Hematopoietic multipotent progenitor cell treated with erythropoietin and hydrocortisone succinate and interleukin-3 and kit ligand, for 17 days (in vitro differentiated cells): ENCODE data around the gene HMGCS2.
A peak's percentile ranks its signal among the peaks of the same experiment; 100 is the strongest.

Source experiments
- DNase-seq: peaks from one replicate; pipeline ENCODE4 v3.0.0-alpha.2; 2015; ENCODE audit warnings: low spot score

The HMGCS2 gene

GRCh38 chr1:119768778-119769177 is at the start of gene HMGCS2:
HMGCS2 (minus strand) TSS chr1:119768905; CDS start chr1:119768844, 61 bp downstream.
- no peak for DNase-seq

GRCh38 chr1:119818181-119818580 is 49.5 kb upstream of the HMGCS2 start:
- DNase-seq = no peak

- DNase-seq = no peak
These were observed 47.7 kb upstream of the HMGCS2 start for GRCh38 chr1:119816407-119816806.

- DNase-seq = no peak
These were observed 47.2 kb upstream of the HMGCS2 start for GRCh38 chr1:119815928-119816327.

GRCh38 chr1:119815361-119815760 is 46.7 kb upstream of the HMGCS2 start:
- no peak for DNase-seq

- no peak for DNase-seq
These were observed 45.6 kb upstream of the HMGCS2 start for GRCh38 chr1:119814288-119814687.

- no peak for DNase-seq
These were observed 43.4 kb upstream of the HMGCS2 start for GRCh38 chr1:119811985-119812557.

GRCh38 chr1:119811387-119811786 is 42.7 kb upstream of the HMGCS2 start, which contains the start of gene REG4:
REG4 (minus strand) TSS chr1:119811460; CDS start chr1:119808769, 2,691 bp downstream.
- DNase-seq = no peak

GRCh38 chr1:119808972-119809550 is 40.4 kb upstream of the HMGCS2 start:
- DNase-seq = peak; percentile 51

- DNase-seq = no peak
These were observed 39.8 kb upstream of the HMGCS2 start for GRCh38 chr1:119808491-119808890.

- DNase-seq = no peak
These were observed 37.8 kb upstream of the HMGCS2 start for GRCh38 chr1:119806489-119806888.

- DNase-seq = no peak
These were observed 37.0 kb upstream of the HMGCS2 start for GRCh38 chr1:119805746-119806145.

- DNase-seq = no peak
These were observed 36.5 kb upstream of the HMGCS2 start for GRCh38 chr1:119805247-119805646.

- no peak for DNase-seq
These were observed 31.0 kb upstream of the HMGCS2 start for GRCh38 chr1:119799599-119800177.

- DNase-seq = no peak
These were observed 30.3 kb upstream of the HMGCS2 start for GRCh38 chr1:119799003-119799402.

GRCh38 chr1:119797606-119798005 is 28.9 kb upstream of the HMGCS2 start:
- DNase-seq = no peak

GRCh38 chr1:119797162-119797561 is 28.5 kb upstream of the HMGCS2 start:
- DNase-seq = no peak

- no peak for DNase-seq
These were observed 26.8 kb upstream of the HMGCS2 start for GRCh38 chr1:119795261-119796200.

GRCh38 chr1:119794876-119795240 is 26.2 kb upstream of the HMGCS2 start:
- DNase-seq = no peak

- no peak for DNase-seq
These were observed 25.6 kb upstream of the HMGCS2 start for GRCh38 chr1:119794230-119794875.

- no peak for DNase-seq
These were observed 22.7 kb upstream of the HMGCS2 start for GRCh38 chr1:119791377-119791776.
